GM18517 (cell line): ENCODE measurements around the gene SYMPK.

ENCODE experiments used
- ATAC-seq: cut with Tn5 transposase; IDR thresholded peaks from one replicate; pipeline ENCODE4 v1.9.1; 2021; ENCODE audit warnings: mild to moderate bottlenecking, moderate library complexity; ENCODE audit not compliant: unreplicated experiment

Gene SYMPK

DNA sequence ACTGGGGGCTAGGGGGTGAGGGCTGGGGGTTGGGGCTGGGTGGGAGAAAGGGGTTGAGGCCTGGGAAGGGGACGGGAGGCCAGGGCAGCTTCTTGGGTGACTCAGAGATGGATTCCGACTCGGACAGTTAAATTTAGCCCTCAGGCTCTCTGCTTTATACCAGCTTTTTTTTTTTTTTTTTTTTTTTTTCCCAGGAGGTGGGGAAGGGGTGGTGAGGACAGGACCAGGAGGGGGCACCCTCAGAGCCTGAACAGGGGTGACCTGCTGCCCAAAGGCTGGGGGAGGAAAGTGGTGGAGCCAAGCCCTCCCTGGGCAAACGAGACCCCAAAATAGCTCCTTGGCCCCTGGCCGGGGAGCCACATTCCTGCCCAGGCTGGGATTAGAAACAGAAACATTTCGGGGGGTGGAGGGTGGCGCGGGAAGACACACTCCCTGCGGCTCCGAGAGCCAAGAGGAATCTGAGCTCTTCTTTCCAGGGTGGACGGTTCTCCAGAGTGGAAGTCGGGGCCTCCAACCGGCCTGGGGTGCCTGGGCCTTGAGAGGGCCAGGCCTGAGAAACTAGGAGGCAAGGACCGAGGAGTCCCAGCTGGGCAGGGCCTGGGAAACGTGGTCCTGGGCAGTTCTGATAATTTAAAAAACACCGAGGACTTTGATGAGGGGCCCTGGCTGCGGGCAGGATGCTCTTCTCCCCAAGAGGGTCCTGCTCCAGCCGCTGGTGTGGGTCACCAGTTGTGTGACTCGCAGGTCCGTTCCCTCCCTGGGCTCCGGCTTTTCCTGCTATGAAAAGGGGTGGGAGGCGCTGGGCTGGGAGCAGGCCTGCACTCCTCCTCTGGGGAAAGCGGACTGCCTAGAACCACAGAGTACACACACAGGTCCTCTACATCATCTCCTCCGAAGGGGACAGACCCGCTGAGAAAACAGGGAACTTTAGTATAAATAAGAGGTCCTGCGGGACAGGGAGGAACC lies 79.8 kb downstream of the SYMPK start:
- no peak for ATAC-seq

- ATAC-seq: no peak
Measured at GRCh38 chr19:45782162-45782691, 80.7 kb downstream of the SYMPK start, which contains the start of gene DMPK. Gene DMPK (minus strand): TSS chr19:45782490. CDS start chr19:45782352, 138 bp downstream.

- ATAC-seq: no peak
Measured at GRCh38 chr19:45781214-45782161, 81.5 kb downstream of the SYMPK start.

GRCh38 chr19:45780448-45781213 lies 82.3 kb downstream of the SYMPK start:
- ATAC-seq: no peak

DNA sequence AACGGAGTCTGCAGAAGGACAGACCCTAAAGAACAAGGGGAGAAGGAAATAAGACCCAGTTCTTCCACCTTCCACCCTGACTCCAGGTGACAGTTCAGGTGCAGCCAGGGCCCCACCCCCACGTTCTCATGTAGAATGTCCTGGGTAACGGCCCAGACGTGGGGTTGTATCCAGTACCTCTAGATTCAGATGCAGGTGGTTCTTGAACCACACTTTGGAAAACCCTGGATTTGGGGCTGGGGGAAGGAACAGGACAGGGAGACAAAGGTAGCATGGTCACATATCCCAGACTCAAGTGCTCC lies 82.8 kb downstream of the SYMPK start:
- no peak for ATAC-seq

- ATAC-seq: no peak
Measured at GRCh38 chr19:45779231-45780145, 83.5 kb downstream of the SYMPK start.

- ATAC-seq: no peak
Measured at GRCh38 chr19:45778010-45778661, 84.8 kb downstream of the SYMPK start.

DNA sequence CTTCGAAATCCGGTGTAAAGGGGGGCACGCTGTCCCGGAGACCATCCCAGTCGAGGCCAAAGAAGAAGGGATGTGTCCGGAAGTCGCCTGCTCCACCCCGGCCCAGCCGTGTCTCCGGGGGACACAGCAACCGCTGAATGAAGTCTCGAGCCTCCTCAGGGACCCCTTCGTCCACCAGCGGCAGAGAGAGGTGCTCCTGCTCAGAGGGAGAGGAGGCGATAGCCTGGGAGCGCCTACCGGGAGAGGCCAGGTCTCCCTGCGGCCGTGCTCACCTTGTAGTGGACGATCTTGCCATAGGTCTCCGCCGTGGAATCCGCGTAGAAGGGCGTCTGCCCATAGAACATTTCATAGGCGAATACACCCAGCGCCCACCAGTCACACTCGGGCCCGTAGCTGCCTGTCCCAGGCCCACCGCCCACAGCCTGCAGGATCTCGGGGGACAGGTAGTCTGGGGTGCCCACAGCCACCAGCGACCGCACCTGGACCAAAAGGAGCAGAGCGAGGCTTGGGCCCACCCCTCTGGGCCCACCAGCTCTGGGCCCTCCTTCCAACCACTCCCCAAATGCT lies 85.5 kb downstream of the SYMPK start:
- no peak for ATAC-seq

DNA sequence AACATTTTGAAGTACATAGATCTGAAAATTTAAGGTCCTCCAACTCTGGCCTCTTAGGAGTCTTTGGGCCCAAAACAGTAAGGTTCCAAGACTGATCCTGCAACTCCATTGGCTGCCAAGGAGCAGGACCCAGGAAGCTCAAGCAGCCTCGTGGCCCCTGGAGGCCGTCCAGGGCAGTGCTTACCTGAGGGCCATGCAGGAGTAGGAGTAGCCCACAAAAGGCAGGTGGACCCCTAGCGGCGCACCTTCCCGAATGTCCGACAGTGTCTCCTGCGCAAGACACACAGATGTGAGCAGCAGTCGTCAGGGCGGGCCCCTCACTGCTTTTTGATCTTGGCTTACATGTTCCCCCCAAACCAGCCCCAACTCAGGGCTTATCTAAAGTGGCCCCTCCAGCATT lies 88.2 kb downstream of the SYMPK start:
- ATAC-seq: no peak

GRCh38 chr19:45773384-45773783 lies 89.6 kb downstream of the SYMPK start:
- ATAC-seq: no peak

GRCh38 chr19:45772912-45773311 lies 90.0 kb downstream of the SYMPK start:
- ATAC-seq: no peak

DNA sequence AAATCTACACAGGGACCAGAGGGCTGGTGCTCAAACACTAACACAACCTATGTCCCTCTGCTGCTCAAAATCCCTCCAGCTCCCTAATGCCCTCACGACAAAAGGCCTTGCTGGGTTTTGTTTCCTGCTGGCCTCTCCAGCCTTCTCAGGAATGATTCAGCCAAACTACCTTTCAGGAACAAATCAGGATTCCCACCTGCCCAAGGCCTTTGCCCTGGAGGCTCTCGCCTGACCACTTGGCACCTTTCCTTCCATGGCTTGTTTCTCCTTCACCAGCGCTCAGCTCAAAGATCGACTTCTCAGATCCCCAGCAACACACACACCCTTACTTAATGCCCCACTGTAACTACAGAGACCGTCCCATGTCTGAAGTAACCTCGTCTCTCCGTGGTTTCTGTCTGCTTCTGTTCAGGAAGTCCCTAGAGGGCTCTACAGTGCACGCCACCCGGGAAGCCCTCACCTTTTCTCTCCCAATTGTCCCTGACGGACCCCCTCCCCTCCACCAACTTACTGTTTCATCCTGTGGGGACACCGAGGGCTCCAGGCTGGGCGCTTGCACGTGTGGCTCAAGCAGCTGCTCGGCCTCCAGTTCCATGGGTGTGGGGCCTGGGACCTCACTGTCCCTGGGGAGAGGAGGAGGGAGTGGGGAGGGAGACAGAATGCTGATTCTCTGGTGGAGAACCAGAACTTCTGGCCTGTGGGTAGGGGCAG lies 90.7 kb downstream of the SYMPK start:
- ATAC-seq: no peak

DNA sequence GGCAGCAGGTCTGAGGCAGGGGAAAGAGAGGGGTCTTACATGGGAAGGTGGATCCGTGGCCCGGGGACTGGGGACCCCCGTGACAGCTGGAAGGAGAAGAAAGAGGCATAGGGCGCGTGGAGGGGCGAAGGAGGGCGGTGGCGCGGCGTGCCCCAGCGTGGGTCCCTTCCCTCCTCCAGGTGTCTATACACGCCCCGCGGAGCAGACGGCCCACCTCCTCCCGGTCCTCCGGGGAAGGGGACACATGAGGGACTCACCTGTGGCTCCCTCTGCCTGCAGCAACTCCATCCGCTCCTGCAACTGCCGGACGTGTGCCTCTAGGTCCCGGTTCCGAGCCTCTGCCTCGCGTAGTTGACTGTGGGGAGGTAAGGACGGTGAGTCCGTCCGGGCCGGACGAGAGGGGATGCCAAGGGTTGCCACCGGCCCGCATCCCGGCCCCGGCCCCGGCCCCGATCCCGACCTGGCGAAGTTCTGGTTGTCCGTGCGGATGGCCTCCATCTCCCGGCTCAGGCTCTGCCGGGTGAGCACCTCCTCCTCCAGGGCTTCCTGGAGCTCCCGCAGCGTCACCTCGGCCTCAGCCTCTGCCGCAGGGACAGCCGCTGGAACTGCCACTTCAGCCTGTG lies 91.5 kb downstream of the SYMPK start:
- no peak for ATAC-seq

DNA sequence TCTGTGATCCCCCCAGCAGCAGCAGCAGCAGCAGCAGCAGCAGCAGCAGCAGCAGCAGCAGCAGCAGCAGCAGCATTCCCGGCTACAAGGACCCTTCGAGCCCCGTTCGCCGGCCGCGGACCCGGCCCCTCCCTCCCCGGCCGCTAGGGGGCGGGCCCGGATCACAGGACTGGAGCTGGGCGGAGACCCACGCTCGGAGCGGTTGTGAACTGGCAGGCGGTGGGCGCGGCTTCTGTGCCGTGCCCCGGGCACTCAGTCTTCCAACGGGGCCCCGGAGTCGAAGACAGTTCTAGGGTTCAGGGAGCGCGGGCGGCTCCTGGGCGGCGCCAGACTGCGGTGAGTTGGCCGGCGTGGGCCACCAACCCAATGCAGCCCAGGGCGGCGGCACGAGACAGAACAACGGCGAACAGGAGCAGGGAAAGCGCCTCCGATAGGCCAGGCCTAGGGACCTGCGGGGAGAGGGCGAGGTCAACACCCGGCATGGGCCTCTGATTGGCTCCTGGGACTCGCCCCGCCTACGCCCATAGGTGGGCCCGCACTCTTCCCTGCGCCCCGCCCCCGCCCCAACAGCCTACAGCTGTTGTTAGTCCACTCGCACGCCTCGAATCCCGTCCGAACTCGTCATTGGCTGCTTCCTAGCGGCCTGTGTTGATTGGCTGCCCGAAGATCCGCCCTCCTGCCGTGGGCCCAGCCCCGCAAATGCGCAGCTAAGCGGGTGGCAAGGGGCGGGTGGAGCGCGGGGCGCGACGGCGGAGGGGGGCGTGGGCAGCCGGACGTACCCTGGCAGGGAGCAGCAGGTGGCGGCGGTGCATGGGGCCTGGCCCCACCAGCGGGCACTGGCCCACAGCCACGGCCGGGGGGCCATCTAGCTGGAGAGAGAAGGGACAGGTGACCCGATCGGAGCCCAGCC lies 92.5 kb downstream of the SYMPK start:
- peak; percentile 43 for ATAC-seq

DNA sequence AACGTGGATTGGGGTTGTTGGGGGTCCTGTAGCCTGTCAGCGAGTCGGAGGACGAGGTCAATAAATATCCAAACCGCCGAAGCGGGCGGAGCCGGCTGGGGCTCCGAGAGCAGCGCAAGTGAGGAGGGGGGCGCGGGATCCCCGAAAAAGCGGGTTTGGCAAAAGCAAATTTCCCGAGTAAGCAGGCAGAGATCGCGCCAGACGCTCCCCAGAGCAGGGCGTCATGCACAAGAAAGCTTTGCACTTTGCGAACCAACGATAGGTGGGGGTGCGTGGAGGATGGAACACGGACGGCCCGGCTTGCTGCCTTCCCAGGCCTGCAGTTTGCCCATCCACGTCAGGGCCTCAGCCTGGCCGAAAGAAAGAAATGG lies 93.1 kb downstream of the SYMPK start:
- ATAC-seq: no peak

- peak; percentile 48 for ATAC-seq
Measured at GRCh38 chr19:45768984-45769782, 93.8 kb downstream of the SYMPK start, which contains the start of gene SIX5. Gene SIX5 (minus strand): TSS chr19:45769252. CDS start chr19:45768844, 408 bp downstream.
